HG03354 (cell line): Measurements from ENCODE around the gene HOXA7.

Experiments used
- ATAC-seq: cut with Tn5 transposase; IDR thresholded peaks from one replicate; pipeline ENCODE4 v1.9.1; 2021; ENCODE audit warnings: mild to moderate bottlenecking; ENCODE audit not compliant: unreplicated experiment, poor library complexity, severe bottlenecking

HOXA7 gene

DNA sequence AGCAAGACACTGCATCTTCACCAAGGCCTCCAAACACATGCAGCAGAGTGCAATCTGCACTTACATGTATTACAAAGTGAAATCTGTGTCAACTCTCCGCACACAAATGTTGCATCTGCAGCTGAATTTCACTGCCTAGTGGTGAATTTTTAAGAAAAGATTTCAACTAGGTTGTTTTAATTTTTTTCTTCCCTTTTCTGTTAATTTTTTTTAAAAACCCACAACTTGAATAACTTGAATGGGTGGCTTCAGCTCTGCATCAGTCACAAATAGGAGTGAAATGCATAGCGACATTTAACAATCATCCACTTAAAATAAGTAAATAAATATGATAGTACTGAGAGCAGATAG, 37.5 kb upstream of the HOXA7 start:
- ATAC-seq: no peak

DNA sequence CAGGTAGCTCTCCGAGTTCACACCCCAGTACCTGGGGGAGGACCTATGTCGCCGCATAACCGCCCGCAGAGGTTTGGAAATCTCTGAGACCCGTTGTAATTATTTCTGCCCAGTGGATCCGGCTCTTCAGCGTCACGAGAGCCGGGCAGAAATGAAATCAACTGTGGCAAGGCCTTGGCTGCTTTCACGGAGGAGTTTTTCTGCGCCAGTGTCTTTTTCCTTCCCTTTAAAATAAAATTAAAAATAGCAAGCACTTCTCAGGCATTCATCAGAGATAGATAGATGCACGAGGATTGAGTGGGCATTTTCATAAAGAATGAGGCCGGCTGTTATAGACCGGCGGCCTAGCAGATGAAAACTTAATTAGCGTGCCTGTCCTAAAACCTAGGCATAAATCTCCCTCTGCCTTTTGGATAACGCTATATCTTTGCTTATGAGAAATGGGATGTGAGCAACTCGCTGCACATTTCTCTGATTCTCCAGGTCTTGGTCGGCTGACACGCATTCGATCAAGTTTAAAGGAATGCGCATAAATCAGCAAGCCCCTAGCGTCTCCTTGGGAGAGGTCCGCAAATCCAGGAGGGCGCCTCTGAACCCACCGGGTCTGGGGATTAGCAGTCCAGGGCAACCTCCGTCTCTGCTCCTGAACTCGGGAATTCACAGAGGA, 37.0 kb upstream of the HOXA7 start:
- ATAC-seq: no peak

DNA sequence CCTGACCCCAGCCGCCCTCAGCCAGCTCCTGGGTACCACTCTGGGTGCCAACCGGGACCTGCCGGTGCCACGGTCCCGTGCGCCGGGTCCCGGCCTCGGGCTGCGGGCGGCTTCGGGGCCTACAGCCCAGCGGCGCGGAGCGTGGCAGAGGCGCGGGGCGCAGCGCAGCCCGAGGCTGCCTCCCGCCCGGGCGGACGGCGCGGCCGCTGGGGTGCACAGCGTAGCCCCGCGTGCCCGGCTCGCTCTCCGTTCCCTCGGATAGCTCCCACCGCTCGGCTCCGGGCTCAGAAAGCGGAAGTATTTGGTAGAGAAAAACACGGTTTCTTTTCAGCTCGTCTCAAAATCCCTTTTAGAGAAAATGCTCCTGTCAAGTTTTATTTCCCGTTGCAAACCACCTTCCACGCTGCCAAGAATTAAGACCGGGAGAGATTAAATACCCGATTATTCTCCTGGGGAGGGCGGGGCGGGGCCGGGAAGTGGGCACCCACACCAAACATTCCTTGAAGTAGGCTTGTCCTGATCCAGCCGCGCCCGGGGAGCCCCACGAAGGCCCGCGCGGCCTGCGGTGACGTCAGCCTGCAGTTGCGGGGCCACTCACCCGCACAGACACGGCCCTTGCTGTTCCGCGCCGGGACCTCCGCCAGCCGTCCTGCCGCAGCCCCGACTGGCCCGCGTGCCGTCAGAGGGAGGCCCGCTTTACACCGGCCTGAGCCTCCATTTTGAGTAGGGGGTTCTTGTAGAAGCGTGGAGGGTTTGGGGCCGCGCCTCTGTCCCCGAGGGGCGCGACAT, 36.3 kb upstream of the HOXA7 start:
- no peak for ATAC-seq

DNA sequence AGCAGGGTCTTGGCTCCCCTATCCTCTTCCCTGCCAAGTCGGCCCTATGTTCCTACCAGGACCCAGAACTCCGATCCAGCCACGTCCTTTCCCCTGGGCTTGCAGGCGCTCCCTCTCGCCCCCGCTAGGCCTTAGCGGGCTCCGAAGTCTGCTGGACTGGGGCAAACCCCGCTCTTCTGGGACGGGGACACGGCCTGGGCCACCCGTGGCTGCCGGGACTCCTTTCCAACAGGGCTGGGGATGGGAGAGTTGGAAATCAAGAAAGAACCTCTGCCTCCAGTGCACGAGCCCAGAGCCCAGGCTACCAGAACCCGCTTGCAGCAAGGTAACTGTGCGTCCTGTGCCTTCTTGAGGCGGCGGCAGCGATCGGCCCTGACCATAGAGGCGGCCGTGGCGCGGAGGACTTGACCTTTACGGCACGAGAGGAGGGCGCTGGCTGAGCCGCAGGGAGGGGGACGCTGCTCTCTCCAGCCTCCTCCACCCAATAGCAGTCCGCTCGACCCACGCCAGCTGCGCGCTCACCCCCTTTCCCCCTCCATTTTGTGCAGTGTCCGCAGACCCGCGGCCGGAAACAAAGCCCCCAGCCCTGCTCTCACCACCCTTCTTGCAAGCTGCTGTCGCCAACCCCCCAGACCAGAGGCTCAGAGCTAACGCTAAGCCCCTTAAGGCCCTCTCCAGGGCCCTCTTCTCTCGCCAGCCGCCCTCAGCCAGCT, 35.5 kb upstream of the HOXA7 start:
- no peak for ATAC-seq

DNA sequence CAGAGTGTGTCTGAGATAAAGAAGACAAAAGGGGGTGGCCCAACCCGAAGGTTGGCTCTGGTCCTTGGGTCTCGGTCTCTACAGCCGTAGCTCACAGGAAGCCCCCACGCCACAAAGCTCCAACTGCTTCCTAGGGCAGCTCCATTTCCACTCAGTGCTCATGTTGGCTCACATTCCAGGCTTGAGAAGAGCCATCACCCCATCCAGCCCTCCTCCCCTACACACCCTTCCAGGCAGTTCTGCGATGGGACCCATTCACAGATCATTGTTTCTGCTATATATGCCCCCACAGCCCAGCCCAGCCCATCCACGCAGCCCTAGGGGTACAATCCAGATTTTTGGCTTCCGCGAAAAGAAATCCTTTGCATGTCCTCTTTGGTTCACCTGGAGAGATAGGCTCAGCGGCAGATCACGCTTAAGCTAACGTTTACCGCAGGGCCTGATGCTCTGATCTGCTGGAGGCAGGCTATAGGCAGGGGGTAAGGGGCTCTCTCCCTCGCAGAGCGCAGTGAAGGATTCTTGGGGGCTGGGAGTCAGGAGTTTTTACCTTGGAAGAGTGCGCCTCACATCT, 34.8 kb upstream of the HOXA7 start:
- no peak for ATAC-seq

DNA sequence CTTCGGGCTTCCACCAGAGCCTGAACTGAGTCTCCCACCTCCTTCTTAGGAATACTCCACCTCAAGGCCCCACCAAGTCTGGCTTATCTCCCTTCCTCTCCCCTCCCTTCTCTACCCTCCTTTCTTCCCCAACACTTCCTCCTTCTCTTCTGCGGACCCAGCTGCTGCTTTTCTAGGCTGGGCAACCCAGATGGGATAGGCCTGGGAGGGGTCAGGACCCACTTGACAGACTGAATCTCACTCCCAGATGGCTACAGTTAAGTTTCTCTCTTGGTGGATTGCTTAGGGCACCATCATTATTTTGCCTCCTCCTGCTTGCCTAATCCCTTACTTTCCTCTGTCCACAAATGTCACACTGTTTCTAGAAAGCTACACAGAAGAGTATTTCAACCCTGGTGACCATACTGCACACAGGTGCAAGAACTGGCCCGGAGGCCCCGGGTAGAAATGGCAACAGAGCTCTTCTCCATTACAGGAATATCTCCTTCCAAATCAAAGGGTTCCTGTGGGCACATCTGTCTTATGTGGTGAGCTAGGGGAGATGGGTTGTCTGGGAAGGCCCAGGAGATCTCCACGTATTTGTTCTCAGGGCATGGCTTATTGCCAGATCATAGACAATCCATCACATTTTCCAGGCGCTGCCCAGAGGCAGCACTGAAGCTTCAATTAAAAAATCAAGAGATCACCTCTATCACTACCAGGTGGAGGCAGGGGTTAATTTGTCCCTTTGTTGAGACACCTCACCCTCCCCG, 33.7 kb upstream of the HOXA7 start:
- ATAC-seq: no peak

DNA sequence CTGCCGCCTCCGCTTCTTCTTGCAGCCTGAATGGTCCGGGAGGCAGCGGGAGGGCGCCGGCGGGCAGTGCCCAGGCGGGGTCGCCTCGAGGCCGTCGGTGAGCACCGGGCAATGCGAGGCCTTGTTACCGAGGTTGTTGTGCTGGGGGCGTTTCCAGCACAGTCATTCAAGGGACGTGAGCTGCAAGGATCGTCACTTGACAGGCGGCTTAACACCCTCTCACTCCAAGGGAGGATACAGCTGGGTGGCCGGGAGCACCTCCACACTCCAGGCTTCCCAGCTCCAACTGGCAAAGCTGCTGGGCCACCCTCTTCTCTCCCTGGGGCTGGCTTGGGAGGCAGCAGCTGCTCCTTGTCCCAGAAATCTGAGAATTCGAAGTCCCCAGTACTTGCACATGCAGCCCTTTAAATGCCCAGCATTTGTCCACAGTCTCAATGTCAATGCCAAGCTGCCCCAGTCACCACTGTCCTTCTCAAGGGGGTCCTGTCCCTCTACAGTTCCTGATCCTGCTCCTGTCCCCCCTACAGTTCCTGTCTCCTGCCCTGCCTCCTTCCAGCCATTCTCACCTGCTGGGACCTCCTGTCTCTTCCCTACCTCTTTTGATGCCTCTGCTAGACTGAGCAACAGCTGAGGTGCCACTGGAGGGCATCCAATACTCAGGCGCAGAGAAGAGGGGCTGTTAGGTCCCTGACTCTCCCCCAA, 33.0 kb upstream of the HOXA7 start:
- ATAC-seq: no peak

DNA sequence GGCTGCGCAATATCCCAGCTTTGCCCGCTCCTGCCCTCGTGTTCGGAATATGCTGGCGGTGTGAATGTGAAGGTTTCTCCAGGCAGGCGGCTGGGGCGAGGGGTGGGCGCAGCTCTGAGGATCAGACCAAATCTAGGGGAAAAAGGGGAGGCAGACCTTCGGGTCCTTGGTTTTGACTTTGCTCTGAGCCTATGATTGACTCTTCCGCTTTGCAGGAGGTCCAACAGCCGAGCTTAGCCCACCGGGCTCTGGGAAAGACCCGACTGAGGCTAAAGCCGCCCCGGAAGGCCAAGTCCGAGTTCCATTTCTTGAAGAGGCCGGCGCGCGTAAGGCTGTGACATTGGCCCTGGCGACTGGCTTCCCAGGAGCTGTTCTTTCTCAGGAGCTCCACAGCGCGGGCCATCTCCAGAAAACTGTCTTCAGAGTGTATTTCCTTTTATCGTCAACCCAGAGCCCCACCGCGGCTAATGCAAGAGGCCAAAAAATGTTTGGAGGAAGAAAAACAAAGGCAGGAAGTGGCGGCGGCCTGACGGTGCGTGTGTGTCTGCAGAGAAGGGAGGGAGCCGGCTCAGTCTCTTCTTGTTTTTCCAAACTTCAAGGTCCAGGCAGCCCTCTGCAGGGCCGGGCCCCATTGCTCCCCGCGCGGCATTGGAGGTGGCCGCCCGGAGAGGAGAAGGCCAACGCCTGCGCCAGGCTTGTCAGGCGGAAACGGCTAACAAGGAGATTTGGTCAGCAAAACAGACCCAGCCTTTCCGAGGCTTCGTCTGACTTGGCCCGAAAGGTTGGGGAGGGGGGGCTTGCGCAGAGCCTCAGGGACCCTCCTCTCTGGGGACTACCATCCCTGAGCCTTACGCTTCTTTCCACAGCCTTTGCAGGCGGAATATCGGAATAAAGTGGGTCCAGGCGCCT, 32.2 kb upstream of the HOXA7 start:
- ATAC-seq: no peak

DNA sequence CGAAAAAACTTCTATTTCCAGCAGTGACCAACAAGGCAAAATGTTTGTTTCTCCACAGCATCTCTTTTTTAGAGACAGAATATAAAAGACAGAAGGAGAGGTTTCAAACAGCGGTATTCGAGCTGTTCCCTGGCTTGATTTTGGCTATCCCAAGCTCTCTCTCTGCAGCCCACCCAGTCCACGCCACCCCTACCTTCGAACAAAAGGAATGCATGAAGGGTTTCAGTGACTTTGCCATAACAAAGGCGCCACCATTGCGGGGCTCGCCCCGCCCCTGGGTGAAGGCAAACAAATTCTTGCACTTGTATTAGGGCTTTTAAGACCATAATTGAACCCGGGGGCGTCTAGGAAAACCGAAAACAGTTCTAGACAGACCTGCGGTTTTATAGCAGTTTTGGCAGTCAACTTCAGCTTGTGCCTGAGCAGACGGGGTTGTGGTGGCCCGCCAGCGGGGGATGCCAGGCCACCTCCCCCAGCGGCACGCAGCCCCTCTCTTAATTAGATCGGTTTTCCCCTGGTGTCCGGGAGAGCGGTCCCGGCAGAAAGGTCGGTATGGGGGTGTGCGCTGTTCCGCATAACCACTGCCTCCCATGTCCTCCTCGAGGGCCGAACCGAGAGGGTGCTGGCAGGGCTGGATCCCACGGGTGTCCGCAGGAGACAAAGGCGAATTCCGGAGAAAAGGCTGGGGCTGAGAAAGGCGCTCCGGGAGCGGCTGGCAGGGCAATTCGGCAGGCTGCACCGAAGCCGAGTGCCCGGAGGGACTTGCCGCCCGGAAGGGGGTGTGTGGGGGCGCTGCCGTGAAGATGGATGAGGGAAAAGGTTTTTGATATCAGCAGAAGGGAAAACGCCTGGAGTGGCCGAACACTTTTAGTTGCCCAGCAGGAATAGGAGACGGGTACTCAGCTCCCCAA, 31.3 kb upstream of the HOXA7 start:
- no peak for ATAC-seq

DNA sequence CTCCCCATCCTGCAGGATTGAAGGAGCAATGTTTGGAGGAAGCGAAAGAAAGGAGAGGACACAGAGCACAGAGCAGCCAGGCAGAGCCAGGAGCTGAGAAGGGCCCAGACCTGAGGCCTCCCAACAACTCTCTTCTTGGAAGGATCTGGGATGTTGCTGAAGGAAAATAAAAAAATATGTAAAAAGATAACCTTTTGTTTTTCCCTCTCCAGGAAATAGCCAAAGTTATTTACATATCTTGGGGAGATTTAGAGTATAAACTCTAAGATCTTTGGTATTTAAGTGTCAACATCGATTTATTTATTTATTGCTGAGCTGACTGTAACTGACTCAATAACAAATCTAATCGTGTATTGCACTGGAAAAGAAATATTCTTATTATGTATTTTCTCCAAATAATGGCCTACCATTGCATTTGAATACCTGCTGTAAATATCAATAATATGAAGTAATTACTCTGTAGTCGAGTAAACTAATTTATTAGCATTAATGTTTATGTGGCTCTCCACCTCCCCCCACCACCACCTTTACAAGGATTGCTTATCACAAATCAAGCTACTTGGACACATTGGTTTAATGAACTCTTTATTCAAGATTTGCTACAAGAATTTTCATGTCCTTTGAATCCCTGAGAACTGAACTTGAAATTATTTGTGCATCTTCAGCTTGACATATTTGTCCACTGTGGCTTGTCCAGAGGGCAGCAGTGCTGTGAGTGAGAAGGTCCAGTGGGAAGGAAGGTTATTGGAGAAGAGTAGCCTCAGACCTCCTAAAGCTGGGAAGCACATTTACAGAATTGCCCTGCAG, 30.4 kb upstream of the HOXA7 start:
- no peak for ATAC-seq

DNA sequence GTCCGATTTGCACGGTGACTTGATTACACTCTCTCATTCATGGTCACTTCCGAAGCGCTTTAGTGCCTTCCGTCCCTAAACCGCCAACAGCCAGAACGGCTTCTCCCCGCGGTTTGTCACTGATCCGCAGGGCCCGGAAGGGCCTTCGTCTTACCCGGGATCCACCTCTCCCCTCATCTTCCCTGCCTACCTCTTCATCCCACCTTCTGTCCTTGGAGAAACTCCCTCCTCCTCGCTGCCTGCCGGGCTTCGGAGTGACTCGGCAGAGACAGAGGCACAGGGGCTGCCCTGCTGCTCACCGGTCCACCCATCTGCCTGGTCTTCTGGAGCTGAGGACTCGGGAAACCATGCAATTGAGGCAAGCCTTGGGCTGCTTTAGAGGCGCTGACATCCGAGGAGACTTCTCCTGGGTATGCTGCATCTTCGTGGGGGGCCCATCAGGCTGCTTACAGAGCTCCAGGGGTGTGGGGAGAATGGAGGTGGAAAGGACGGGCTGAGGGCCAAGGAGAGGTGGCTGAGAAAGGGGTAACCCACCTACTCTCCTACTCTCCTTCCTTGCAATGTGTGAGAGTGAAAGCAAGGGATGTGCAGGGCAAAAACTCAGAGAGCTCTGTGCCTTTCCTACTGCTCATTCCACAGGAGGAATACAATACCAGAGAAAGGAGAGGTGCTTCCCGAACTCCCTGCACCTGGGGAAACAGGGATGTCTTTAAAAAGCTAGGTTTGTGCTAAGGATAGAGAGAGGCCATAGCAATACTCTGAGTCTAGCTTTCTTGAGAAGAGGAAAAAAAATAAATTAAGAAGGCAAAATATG, 29.6 kb upstream of the HOXA7 start:
- no peak for ATAC-seq

DNA sequence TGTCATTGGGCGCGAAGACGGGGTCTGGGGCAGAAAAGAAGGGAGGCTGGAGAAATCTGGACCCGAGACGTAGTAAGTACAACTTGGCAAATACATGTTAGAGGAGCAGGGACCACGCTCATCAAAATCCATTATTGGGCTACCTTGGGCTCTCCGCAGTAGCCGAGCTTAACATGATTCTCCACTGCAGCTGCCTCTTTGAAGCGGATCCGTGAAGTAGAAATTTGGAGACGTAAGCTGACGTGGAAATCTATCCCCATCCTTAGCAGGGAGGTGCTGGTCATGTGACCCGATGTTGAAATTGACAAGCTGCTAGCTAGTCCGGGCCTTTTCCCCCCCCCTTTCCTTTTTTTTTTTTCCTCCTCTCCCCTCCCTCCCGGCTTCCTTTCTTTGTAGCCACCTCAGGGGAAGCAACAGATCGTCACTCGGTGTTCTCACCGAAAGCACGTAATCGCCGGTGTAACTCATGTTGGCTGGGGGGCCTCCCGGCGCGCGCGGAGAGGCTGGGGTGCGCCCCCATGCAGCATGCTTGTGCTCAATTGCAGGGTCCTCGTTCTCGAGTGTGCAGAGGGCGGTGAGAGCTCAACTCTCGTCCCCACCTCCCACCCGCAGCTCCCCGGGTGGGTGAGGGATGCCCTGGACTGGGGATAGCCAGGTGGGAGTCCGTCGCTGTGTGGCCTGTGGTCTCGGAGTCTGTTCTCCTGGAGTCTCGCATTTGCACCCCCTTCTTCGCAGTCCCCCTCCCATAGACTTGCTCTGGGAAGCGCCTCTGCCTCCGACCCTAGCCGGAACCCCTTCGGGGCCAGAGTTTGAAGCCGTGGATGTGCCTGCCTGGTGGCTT, 28.8 kb upstream of the HOXA7 start, which contains the start of gene HOXA11:
HOXA11 (minus strand) TSS at position 220 of the 841 bp plus-strand sequence; CDS start at position 132, 88 bp downstream.
- no peak for ATAC-seq

DNA sequence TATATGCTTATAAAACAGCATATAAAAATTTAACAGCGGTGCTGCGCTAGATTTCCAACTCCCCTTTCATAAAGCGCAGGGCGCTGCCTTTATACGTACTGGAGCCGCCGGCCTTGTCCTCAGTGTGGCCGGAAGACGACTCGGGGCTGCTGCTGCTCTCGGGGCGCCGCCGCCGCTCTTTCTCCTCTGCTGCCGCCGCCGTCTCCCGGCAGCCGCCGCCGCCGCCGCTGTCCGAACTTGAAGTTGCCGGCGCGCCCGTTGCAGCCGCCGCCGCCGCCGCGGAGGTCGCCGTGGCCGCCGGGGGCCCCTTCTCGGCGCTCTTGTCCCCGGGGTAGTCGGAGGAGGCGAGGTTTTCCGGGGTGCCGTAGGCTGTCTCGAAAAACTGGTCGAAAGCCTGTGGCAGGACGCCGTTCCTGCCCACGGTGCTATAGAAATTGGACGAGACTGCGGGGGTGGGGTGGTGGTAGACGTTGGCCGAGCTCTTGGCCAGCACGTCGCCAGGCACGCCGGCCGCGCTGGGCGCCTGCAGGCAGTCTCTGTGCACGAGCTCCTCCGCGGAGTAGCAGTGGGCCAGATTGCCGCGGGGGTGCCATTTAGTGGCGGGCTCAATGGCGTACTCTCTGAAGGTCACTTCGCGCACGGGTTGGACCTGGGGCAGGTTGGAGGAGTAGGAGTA, 28.0 kb upstream of the HOXA7 start:
- no peak for ATAC-seq

DNA sequence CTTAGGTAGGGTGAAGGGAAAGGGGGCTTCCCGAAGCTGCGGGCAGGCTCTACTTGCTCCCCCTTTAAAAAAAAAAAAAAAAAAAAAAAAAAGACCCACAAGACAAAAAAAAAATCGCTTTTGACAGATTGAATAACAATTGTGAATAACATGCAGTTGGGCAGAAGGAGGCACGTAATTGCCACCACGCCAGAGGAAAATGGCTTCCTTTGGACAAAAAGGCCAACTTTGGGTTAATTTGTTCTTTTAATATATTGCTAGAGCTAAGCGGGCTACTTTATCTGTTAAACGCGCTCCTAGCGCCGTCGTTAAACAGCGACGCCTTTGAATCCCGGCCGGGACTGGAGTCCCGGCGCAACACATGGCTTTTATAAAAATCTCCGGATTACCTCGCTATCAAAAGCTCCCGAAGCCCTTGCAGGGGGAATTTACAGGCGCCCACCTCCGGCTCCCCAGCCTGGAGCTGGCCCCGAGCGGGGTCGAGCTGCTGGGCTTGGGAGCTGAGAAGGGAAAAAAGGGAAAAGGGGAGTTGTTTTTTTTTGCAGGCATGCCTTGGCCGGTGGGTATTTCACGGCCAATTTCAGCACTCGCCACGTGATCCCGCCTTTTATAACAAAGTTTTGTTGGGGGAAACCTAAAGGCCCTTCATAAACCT, 27.3 kb upstream of the HOXA7 start:
- ATAC-seq: no peak
